Measurements from ENCODE around the gene UBAC1.
"Not testable (repeated sequence)": the region's sequence is repeated elsewhere in the genome, so short reads cannot be mapped to it uniquely, and the experiment has no call there.

GRCh38 chr9:135943604-135944003, 17.6 kb downstream of the UBAC1 start:
- not testable (repeated sequence) for TF ChIP-seq CTCF (IDR thresholded peaks at IDR 0.05; ENCODE audit: low read depth, low read length); POLR2A (IDR thresholded peaks at IDR 0.05; ENCODE audit: extremely low read depth, insufficient read length); MAX (IDR thresholded peaks at IDR 0.05; ENCODE audit: low read depth, low read length)
